ENCODE data around the gene PPM1N. TPM values are rescaled to one million over a fixed set of nuclear protein-coding genes. Genes with fewer than 3 reads are reported as not detected.

PPM1N gene
- total RNA-seq, 2 experiments from 2014 or later: 3.5 to 4.3 TPM

GRCh38 chr19:45471931-45472562 lies 26.2 kb upstream of the PPM1N start:
- Mint-ChIP-seq H3K27me3 (peaks cover 23% of the 10 kb centered on the region), H3K4me3 (no peak overlapping the region), H3K9me3 (no peaks in the 10 kb centered on the region), H3K27ac (no peak overlapping the region), H3K36me3 (ENCODE audit: low read depth) (no peaks in the 10 kb centered on the region), H3K4me1 (peaks cover 45% of the 10 kb centered on the region)
- CTCF ChIA-PET: interaction anchor here (1.5 kb wide), 1 partner anchor 32 kb away, joined by 5 read pairs; no protein-coding TSS in a partner anchor
- no peak for DNase-seq
- POLR2A ChIA-PET: no interaction called here

GRCh38 chr19:45472563-45473366 lies 25.5 kb upstream of the PPM1N start:
- H3K4me1 Mint-ChIP-seq: peaks cover 45% of the 10 kb centered on the region
- H3K4me3 Mint-ChIP-seq: no peak overlapping the region

GRCh38 chr19:45473367-45473681 lies 24.9 kb upstream of the PPM1N start:
- no peak overlapping the region for H3K4me3 Mint-ChIP-seq
- ChIA-PET CTCF (interaction anchor here (9.3 kb wide), 1 partner anchor 34 kb away, joined by 311 read pairs; no protein-coding TSS in a partner anchor), POLR2A (no interaction called here)

More at GRCh38 chr19:45472563-45473366, 25.5 kb upstream of the PPM1N start:
- H3K27me3 Mint-ChIP-seq: peaks cover 23% of the 10 kb centered on the region
- CTCF ChIA-PET: interaction anchor here (1.5 to 9.3 kb wide), 2 partner anchors 33 to 34 kb away, joined by 5 to 311 read pairs; no protein-coding TSS in a partner anchor
- H3K36me3 Mint-ChIP-seq (ENCODE audit: low read depth): no peaks in the 10 kb centered on the region
- DNase-seq: no peak
- H3K27ac Mint-ChIP-seq: no peak overlapping the region
- POLR2A ChIA-PET: no interaction called here
- H3K9me3 Mint-ChIP-seq: no peaks in the 10 kb centered on the region

GRCh38 chr19:45473682-45474605 lies 24.3 kb upstream of the PPM1N start:
- H3K4me3 Mint-ChIP-seq: no peak overlapping the region
- H3K36me3 Mint-ChIP-seq (ENCODE audit: low read depth): no peaks in the 10 kb centered on the region
- no peaks in the 10 kb centered on the region for H3K9me3 Mint-ChIP-seq
- H3K27me3 Mint-ChIP-seq: peaks cover 23% of the 10 kb centered on the region
- H3K4me1 Mint-ChIP-seq: peaks cover 47% of the 10 kb centered on the region
- ChIA-PET CTCF (interaction anchor here (1.2 to 9.3 kb wide), 3 partner anchors 11 to 35 kb away, joined by 4 to 311 read pairs (median 4); no protein-coding TSS in a partner anchor), POLR2A (interaction anchor here (0.8 to 1.5 kb wide), 2 partner anchors 9 to 11 kb away, joined by 3 to 4 read pairs; no protein-coding TSS in a partner anchor)
- no peak for DNase-seq
- no peak overlapping the region for H3K27ac Mint-ChIP-seq

More at GRCh38 chr19:45473367-45473681, 24.9 kb upstream of the PPM1N start:
- peaks cover 45% of the 10 kb centered on the region for H3K4me1 Mint-ChIP-seq
- H3K36me3 Mint-ChIP-seq (ENCODE audit: low read depth): no peaks in the 10 kb centered on the region
- DNase-seq: no peak
- H3K27me3 Mint-ChIP-seq: peaks cover 23% of the 10 kb centered on the region
- H3K27ac Mint-ChIP-seq: no peak overlapping the region
- H3K9me3 Mint-ChIP-seq: no peaks in the 10 kb centered on the region

- no peaks in the 10 kb centered on the region for H3K9me3 Mint-ChIP-seq
- DNase-seq: no peak
- ChIA-PET CTCF (interaction anchor here (1.2 to 9.3 kb wide), 4 partner anchors 10 to 36 kb away, joined by 4 to 311 read pairs (median 4); no protein-coding TSS in a partner anchor), POLR2A (interaction anchor here (0.8 to 1.5 kb wide), 3 partner anchors 10 to 35 kb away, joined by 3 to 4 read pairs (median 3); no protein-coding TSS in a partner anchor)
- no peak overlapping the region for H3K27ac Mint-ChIP-seq
- peaks cover 49% of the 10 kb centered on the region for H3K4me1 Mint-ChIP-seq
- no peak overlapping the region for H3K4me3 Mint-ChIP-seq
- H3K36me3 Mint-ChIP-seq (ENCODE audit: low read depth): no peaks in the 10 kb centered on the region
- H3K27me3 Mint-ChIP-seq: peaks cover 23% of the 10 kb centered on the region
Measured at GRCh38 chr19:45474606-45475521, 23.4 kb upstream of the PPM1N start.

GRCh38 chr19:45475537-45476291 lies 22.5 kb upstream of the PPM1N start:
- ChIA-PET POLR2A (interaction anchor here (1.0 kb wide), 1 partner anchor 36 kb away, joined by 3 read pairs; no protein-coding TSS in a partner anchor), CTCF (interaction anchor here (0.6 to 9.3 kb wide), 3 partner anchors 10 to 36 kb away, joined by 5 to 311 read pairs (median 5); no protein-coding TSS in a partner anchor)
- H3K4me3 Mint-ChIP-seq: no peak overlapping the region
- no peaks in the 10 kb centered on the region for H3K36me3 Mint-ChIP-seq (ENCODE audit: low read depth)
- no peak for DNase-seq
- peaks cover 23% of the 10 kb centered on the region for H3K27me3 Mint-ChIP-seq
- H3K27ac Mint-ChIP-seq: no peak overlapping the region
- no peaks in the 10 kb centered on the region for H3K9me3 Mint-ChIP-seq
- peaks cover 44% of the 10 kb centered on the region for H3K4me1 Mint-ChIP-seq

GRCh38 chr19:45476304-45476703 lies 21.9 kb upstream of the PPM1N start:
- no peak for DNase-seq
- CTCF ChIA-PET: interaction anchor here (0.6 to 9.3 kb wide), 3 partner anchors 8 to 37 kb away, joined by 5 to 311 read pairs (median 77); partner anchors contain the start of gene FOSB
- no peak overlapping the region for H3K4me3 Mint-ChIP-seq
- H3K36me3 Mint-ChIP-seq (ENCODE audit: low read depth): no peaks in the 10 kb centered on the region
- peak overlapping the region; percentile 8 for H3K27ac Mint-ChIP-seq
- peaks cover 23% of the 10 kb centered on the region for H3K27me3 Mint-ChIP-seq
- POLR2A ChIA-PET: interaction anchor here (3.3 kb wide), 1 partner anchor 36 kb away, joined by 73 read pairs; no protein-coding TSS in a partner anchor
- peaks cover 44% of the 10 kb centered on the region for H3K4me1 Mint-ChIP-seq
- H3K9me3 Mint-ChIP-seq: no peaks in the 10 kb centered on the region

GRCh38 chr19:45477186-45477585 lies 21.1 kb upstream of the PPM1N start:
- peak overlapping the region; percentile 45 for H3K4me3 Mint-ChIP-seq
- H3K27ac Mint-ChIP-seq: peak overlapping the region; percentile 41
- H3K27me3 Mint-ChIP-seq: peaks cover 18% of the 10 kb centered on the region
- ChIA-PET POLR2A (interaction anchor here (1.0 to 3.3 kb wide), 3 partner anchors 8 to 40 kb away, joined by 4 to 73 read pairs (median 5); no protein-coding TSS in a partner anchor), CTCF (interaction anchor here (0.6 to 9.3 kb wide), 5 partner anchors 8 to 38 kb away, joined by 3 to 311 read pairs (median 16); partner anchors contain the start of gene FOSB)
- peaks cover 44% of the 10 kb centered on the region for H3K4me1 Mint-ChIP-seq
- no peak for DNase-seq
- no peaks in the 10 kb centered on the region for H3K9me3 Mint-ChIP-seq
- H3K36me3 Mint-ChIP-seq (ENCODE audit: low read depth): no peaks in the 10 kb centered on the region

- H3K27me3 Mint-ChIP-seq: peaks cover 12% of the 10 kb centered on the region
- ChIA-PET CTCF (interaction anchor here (0.6 to 9.3 kb wide), 34 partner anchors 9 to 516 kb away, joined by 3 to 311 read pairs (median 6); partner anchors contain the start of genes FOSB, KLC3, PPP1R13L and PPP1R37), POLR2A (interaction anchor here (1.0 to 3.3 kb wide), 14 partner anchors 9 to 225 kb away, joined by 3 to 73 read pairs (median 6); partner anchors contain the start of genes FOSB, POLR1G and PPP1R13L)
- DNase-seq: no peak
- no peaks in the 10 kb centered on the region for H3K36me3 Mint-ChIP-seq (ENCODE audit: low read depth)
- peak overlapping the region; percentile 94 for H3K27ac Mint-ChIP-seq
- peak overlapping the region; percentile 61 for H3K4me3 Mint-ChIP-seq
- no peaks in the 10 kb centered on the region for H3K9me3 Mint-ChIP-seq
- H3K4me1 Mint-ChIP-seq: peaks cover 41% of the 10 kb centered on the region
Measured at GRCh38 chr19:45477713-45478453, 20.4 kb upstream of the PPM1N start.
